Endothelial cell (in vitro differentiated cells): ENCODE data around the gene SLC37A1. TPM values are rescaled to one million over a fixed set of nuclear protein-coding genes. Genes with fewer than 3 reads are reported as not detected.

Experiments
- DNase-seq: peaks from one replicate; pipeline ENCODE4 v3.0.0; 2021; ENCODE audit warnings: low spot score
- H3K27ac Mint-ChIP-seq: one replicate; pipeline ENCODE4 v1.8.0; 2021; ENCODE audit warnings: mixed read lengths, inconsistent platforms; ENCODE audit not compliant: unreplicated experiment
- H3K27me3 Mint-ChIP-seq: one replicate; pipeline ENCODE4 v1.8.0; 2021; ENCODE audit warnings: mild to moderate bottlenecking, moderate library complexity, mixed read lengths, inconsistent platforms; ENCODE audit not compliant: unreplicated experiment
- H3K36me3 Mint-ChIP-seq: one replicate; pipeline ENCODE4 v1.8.0; 2021; ENCODE audit warnings: mild to moderate bottlenecking, low read depth, mixed read lengths, inconsistent platforms; ENCODE audit not compliant: unreplicated experiment
- H3K4me1 Mint-ChIP-seq: one replicate; pipeline ENCODE4 v1.8.0; 2021; ENCODE audit warnings: mild to moderate bottlenecking, mixed read lengths, inconsistent platforms; ENCODE audit not compliant: unreplicated experiment
- H3K4me3 Mint-ChIP-seq: one replicate; pipeline ENCODE4 v1.8.0; 2021; ENCODE audit warnings: mild to moderate bottlenecking, mixed read lengths, inconsistent platforms; ENCODE audit not compliant: unreplicated experiment
- H3K9me3 Mint-ChIP-seq: one replicate; pipeline ENCODE4 v1.8.0; 2021; ENCODE audit warnings: mixed read lengths, inconsistent platforms; ENCODE audit not compliant: unreplicated experiment
- total RNA-seq: library from RNA; stranded (reverse); fragmentation: NEBNext Ultra II Directional; extraction: Animal tissue kit (Norgen Biotek cat#: 25700); gene quantifications from one replicate; pipeline ENCODE4 v1.2.1, GENCODE V29; 2021; ENCODE audit not compliant: unreplicated experiment
- TF ChIP-seq, protein P1 (sequence below): fragments of 200-600 bp; sonication (generic); IDR thresholded peaks from one replicate; pipeline ENCODE4 v1.5.0; 2021; ENCODE audit warnings: antibody characterized with exemption; ENCODE audit not compliant: unreplicated experiment

SLC37A1 gene
- total RNA-seq, 1 donor from 2014 or later: 12.3 TPM

DNA sequence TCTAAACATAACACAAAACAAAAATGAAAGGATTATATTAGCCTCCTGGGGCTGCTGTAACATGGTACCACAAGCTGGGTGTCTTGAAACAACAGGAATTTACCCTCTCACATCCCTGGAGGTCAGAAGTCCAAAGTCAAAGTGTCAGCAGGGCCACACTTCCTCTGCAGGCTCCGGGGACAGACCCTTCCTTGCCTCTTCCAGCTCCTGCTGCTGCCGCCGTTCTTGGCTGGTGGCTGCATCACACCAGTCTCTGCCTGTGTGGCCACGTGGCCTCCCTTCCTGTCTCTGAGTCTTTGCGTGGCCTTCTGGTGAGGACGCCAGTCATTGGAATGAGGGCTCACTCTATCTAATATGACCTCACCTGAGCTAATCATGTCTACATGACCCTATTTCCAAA, 8.2 kb downstream of the SLC37A1 start:
- TF ChIP-seq, protein P1, sequence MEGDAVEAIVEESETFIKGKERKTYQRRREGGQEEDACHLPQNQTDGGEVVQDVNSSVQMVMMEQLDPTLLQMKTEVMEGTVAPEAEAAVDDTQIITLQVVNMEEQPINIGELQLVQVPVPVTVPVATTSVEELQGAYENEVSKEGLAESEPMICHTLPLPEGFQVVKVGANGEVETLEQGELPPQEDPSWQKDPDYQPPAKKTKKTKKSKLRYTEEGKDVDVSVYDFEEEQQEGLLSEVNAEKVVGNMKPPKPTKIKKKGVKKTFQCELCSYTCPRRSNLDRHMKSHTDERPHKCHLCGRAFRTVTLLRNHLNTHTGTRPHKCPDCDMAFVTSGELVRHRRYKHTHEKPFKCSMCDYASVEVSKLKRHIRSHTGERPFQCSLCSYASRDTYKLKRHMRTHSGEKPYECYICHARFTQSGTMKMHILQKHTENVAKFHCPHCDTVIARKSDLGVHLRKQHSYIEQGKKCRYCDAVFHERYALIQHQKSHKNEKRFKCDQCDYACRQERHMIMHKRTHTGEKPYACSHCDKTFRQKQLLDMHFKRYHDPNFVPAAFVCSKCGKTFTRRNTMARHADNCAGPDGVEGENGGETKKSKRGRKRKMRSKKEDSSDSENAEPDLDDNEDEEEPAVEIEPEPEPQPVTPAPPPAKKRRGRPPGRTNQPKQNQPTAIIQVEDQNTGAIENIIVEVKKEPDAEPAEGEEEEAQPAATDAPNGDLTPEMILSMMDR: no peak
- Mint-ChIP-seq H3K4me1 (peaks cover 4% of the 10 kb centered on the region), H3K9me3 (no peaks in the 10 kb centered on the region), H3K4me3 (no peak overlapping the region), H3K27me3 (peaks cover 3% of the 10 kb centered on the region), H3K27ac (no peak overlapping the region), H3K36me3 (peaks cover 7% of the 10 kb centered on the region)
- no peak for DNase-seq

DNA sequence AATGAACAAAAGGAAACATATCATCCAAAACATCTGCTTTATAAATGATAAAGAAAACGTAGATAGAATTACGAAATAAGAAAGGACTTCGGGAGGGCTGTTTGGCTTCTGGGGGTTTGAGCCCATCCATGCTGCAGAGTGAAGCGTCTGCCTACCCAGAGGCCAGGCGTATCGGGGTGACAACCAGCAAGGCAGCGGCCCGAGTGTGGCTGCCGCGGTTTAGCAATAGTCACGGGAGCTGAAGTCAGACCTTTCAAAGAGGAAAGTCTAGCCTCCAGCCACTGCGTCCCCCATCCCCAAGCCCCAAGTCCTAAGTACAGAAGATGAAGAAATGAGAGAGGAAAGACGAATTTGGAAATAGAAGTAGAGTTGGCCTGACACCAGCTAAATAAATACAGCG, 8.6 kb downstream of the SLC37A1 start:
- peaks cover 3% of the 10 kb centered on the region for H3K27me3 Mint-ChIP-seq
- no peak overlapping the region for H3K4me3 Mint-ChIP-seq
- H3K36me3 Mint-ChIP-seq: peaks cover 7% of the 10 kb centered on the region
- DNase-seq: no peak
- no peaks in the 10 kb centered on the region for H3K9me3 Mint-ChIP-seq
- H3K27ac Mint-ChIP-seq: no peak overlapping the region
- TF ChIP-seq, protein P1: no peak
- H3K4me1 Mint-ChIP-seq: peaks cover 4% of the 10 kb centered on the region

DNA sequence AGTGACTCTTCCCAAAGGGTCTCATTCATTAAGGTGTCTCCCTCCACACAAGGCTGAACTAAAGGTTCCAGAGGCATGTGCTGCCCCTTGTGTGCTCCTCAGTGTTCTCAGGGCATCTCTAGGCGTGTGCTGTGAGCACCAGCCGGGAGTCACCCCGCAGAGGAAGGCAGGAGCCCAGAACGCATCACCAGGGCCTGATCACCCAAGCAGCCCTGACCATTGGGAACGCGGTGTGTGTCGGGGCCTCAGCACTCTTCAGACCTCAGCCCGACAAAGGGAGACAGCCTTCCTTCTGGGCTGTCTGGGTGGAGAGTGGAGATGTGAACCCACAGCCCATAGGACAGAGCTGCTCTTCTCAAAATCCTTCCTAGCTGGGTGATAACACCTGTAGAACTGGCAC, 9.1 kb downstream of the SLC37A1 start:
- Mint-ChIP-seq H3K27me3 (peaks cover 3% of the 10 kb centered on the region), H3K9me3 (no peaks in the 10 kb centered on the region), H3K27ac (no peak overlapping the region), H3K36me3 (peaks cover 7% of the 10 kb centered on the region), H3K4me3 (no peak overlapping the region), H3K4me1 (peaks cover 4% of the 10 kb centered on the region)
- TF ChIP-seq, protein P1: no peak
- no peak for DNase-seq

DNA sequence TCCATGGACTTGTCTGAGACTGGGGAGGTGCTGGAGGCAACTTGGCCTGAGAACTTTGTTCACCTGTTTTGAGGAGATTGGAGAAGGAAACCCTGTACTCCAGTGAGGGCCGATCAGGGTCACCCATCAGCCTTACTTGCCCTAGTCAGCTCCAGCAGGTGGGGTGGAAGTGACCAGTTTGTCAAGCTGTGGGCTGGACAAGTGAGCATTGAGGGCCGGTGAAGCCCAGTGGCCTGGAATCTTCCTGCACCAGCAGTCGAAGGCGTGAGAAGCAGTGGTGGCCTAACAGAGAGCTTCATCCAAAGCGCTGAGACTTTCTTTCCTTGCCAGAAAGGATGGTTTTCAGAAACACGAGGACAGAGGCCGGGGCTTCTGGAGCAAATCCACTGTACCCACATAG, 9.6 kb downstream of the SLC37A1 start:
- peaks cover 4% of the 10 kb centered on the region for H3K4me1 Mint-ChIP-seq
- no peak overlapping the region for H3K4me3 Mint-ChIP-seq
- no peak for DNase-seq
- no peak overlapping the region for H3K27ac Mint-ChIP-seq
- TF ChIP-seq, protein P1: no peak
- H3K27me3 Mint-ChIP-seq: peaks cover 3% of the 10 kb centered on the region
- H3K9me3 Mint-ChIP-seq: no peaks in the 10 kb centered on the region
- peaks cover 7% of the 10 kb centered on the region for H3K36me3 Mint-ChIP-seq

DNA sequence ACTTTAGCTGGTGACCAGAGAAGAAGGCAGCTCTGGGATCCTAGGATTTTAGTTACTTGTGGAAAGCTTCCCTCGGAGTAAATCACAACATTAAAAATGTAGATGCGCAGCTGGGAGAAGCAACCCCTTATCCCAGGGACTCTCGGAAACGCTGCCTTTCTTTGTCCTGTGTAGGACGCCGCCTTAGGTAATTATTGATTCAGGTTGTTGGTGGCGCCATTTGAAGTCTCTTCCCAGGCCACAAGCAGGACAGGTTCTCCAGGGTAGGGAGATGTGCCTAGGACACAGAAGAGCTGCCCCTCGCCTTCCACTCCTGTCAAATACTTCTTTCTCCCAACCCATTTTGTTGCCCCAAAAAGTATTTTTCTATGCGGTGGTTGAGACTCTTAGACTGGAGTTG, 10.3 kb downstream of the SLC37A1 start:
- DNase-seq: no peak
- Mint-ChIP-seq H3K27me3 (peaks cover 3% of the 10 kb centered on the region), H3K4me3 (no peak overlapping the region), H3K4me1 (peaks cover 4% of the 10 kb centered on the region), H3K36me3 (peaks cover 6% of the 10 kb centered on the region), H3K27ac (no peak overlapping the region), H3K9me3 (no peaks in the 10 kb centered on the region)
- TF ChIP-seq, protein P1: no peak
